Stomach smooth muscle (tissue), 2 donors: ENCODE results near the gene PALLD.

Source experiments
- H3K27ac ChIP-seq: one replicate; pipeline ENCODE4 v1.7.0; 2013; ENCODE audit warnings: mild to moderate bottlenecking, low read length, inconsistent platforms
- H3K27me3 ChIP-seq, 2 donors: one replicate each; pipeline ENCODE4 v1.7.0; 2013; ENCODE audit warnings: low read length in 2 of 2; ENCODE audit not compliant: insufficient read depth in 2 of 2, control insufficient read depth in 1 of 2
- H3K36me3 ChIP-seq, 2 donors: one replicate each; pipeline ENCODE4 v1.7.0; 2013; ENCODE audit warnings: low read length in 2 of 2; ENCODE audit not compliant: control insufficient read depth in 2 of 2, insufficient read depth in 2 of 2
- H3K4me1 ChIP-seq: one replicate; pipeline ENCODE4 v1.7.0; 2013; ENCODE audit warnings: low read length; ENCODE audit not compliant: control insufficient read depth, insufficient read depth
- H3K4me3 ChIP-seq, 2 donors: one replicate each; pipeline ENCODE4 v1.7.0; 2013; ENCODE audit warnings: low read length in 2 of 2
- H3K9ac ChIP-seq, 2 donors: one replicate each; pipeline ENCODE4 v1.7.0; 2013; ENCODE audit warnings: low read length in 2 of 2, mild to moderate bottlenecking in 1 of 2
- H3K9me3 ChIP-seq, 2 donors: one replicate each; pipeline ENCODE4 v1.7.0; 2013; ENCODE audit warnings: low read length in 2 of 2; ENCODE audit not compliant: control insufficient read depth in 2 of 2
- donor health status: healthy.
- donor health status: Pancreatic carcinoma.

PALLD gene

DNA sequence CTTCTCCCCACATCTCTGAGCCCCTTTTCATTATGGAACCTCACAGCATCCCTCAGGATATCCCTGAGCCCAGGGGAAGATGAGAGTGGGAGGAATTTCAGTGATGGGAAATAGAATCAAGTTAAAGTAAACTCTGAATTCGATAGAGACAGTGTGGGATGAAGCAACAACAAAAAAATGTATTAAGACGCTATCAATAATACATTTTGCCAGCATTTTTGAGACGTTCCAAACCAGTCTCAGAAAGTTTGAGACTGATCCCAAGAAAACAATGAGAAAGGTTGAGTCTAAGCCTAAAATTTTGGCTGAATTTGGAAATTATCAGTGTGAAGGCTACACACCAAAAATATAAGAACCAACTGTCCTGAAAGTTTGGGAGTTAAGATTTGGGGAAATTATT is 317.0 kb downstream of the PALLD start:
- H3K27ac ChIP-seq = peak overlapping the region; percentile 79
- no peaks in the 10 kb centered on the region for H3K9me3 ChIP-seq
- no peaks in the 10 kb centered on the region for H3K27me3 ChIP-seq
- peak overlapping the region in 1 of 2 donors; percentile 15 for H3K9ac ChIP-seq
- H3K4me3 ChIP-seq = no peak overlapping the region
- peaks cover 20% of the 10 kb centered on the region for H3K4me1 ChIP-seq
- H3K36me3 ChIP-seq = no peaks in the 10 kb centered on the region

DNA sequence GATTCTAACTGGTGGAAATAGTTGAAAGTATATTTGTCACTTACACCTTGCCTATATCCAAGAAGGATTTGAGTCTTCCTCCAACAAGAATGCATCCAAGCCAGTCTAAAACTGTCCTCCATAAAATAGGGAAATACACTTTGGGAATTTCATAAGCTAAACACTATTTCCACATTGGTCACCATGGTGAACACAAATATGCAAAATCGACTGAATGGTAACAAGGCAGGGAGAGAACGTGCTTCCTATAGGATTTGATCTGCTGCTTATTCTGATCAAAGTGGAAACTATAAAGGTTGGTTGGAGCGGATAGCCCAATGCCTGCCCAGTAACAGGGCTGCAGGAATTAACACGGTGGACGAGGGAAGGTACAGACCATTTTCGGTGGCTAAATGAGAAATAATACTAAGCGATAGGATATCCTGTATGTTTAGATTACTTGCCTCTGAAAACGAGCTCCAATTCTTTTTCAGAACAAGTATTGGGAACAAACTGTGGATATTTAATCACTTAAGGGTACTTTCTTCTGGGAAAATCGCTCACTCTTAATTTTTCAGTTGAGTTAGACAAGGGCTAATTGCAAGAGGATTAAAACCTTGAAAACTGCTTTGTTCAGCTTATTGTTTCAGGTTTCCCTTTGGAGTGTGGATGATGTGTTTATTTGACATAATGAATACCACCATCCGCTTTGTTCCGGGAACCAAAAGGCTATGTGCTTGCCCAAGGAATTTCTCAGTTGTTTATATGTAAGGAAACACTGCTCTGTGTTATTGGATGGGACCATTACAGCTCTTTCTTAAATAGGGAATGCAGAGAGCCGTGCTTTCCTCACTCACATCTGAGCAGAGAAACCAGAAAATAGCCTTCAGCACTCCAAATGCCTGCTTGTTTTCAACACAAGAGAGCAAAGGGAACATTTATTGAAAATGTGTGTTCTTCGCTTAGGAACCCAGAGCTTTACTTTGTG is 318.8 kb downstream of the PALLD start:
- peak overlapping the region; percentile 69 to 73 for H3K9ac ChIP-seq
- H3K36me3 ChIP-seq = no peaks in the 10 kb centered on the region
- H3K4me3 ChIP-seq = peak overlapping the region; percentile 34 to 61
- peak overlapping the region; percentile 91 for H3K27ac ChIP-seq
- H3K4me1 ChIP-seq = peaks cover 20% of the 10 kb centered on the region
- H3K27me3 ChIP-seq = no peaks in the 10 kb centered on the region
- no peaks in the 10 kb centered on the region for H3K9me3 ChIP-seq

DNA sequence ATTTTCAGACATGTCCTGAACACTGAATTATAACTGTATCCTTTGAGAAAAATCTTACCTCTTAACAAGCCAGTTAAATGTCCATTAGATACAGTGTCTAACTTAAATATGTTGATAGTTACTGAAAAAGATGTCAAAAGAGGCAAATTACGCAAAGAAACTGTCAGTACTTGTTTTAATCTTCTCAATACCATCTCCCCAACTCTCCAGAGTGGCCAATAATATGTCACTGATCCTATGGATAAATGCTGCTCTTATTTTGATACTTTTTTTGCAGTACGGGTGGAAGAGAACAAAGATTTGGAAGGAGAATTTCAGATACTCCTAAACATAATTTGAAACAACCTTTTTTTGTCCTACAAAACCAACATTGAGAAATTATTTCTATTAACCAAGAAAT is 320.5 kb downstream of the PALLD start:
- Histone ChIP-seq H3K27ac (peak overlapping the region; percentile 91), H3K36me3 (no peaks in the 10 kb centered on the region), H3K4me1 (peaks cover 10% of the 10 kb centered on the region), H3K27me3 (no peaks in the 10 kb centered on the region), H3K9me3 (no peaks in the 10 kb centered on the region), H3K4me3 (peak overlapping the region; percentile 9 to 44), H3K9ac (peak overlapping the region; percentile 37 to 75)

DNA sequence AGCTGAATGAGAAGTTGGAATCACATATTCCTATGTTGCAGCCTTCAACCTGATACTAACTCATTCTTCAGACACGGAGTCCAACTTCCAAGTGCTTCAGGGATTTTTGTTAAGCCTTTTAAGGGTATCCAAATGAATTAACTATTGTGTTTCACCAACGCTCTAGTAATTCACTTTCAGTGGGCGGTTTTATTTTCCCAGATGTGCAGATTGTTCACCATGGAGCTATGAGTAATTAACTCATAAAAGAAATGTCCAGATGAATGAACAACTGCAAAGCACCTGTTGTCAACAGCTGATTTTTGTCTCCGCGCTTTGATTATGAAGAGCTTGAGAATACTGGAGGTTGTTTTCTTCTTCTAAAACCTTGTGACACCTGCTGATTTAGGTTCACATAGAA is 325.6 kb downstream of the PALLD start:
- no peaks in the 10 kb centered on the region for H3K9me3 ChIP-seq
- H3K9ac ChIP-seq = no peak overlapping the region
- H3K4me3 ChIP-seq = no peak overlapping the region
- peaks cover 4% of the 10 kb centered on the region for H3K4me1 ChIP-seq
- H3K27me3 ChIP-seq = no peaks in the 10 kb centered on the region
- no peaks in the 10 kb centered on the region for H3K36me3 ChIP-seq
- H3K27ac ChIP-seq = no peak overlapping the region

DNA sequence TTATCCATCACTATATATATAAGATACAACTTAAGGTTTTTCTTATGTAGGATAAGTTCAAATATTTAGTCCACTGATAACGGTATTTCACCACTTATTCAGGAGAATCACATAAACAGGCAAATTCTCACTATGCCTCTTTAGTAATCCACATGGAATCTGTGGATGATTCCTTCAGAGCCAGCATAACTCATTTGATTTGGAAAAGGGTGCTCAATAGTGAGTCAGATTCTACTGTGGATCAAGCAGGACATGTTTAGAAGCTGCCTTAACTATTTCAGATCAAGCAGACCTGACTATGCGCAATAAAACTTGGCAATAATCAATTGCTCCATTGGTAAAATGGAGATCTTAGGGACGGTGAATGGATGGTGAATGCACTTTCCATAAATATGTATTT is 329.1 kb downstream of the PALLD start:
- H3K36me3 ChIP-seq = no peaks in the 10 kb centered on the region
- no peak overlapping the region for H3K27ac ChIP-seq
- H3K4me3 ChIP-seq = no peak overlapping the region
- H3K9ac ChIP-seq = no peak overlapping the region
- no peaks in the 10 kb centered on the region for H3K27me3 ChIP-seq
- no peaks in the 10 kb centered on the region for H3K9me3 ChIP-seq
- H3K4me1 ChIP-seq = no peaks in the 10 kb centered on the region

DNA sequence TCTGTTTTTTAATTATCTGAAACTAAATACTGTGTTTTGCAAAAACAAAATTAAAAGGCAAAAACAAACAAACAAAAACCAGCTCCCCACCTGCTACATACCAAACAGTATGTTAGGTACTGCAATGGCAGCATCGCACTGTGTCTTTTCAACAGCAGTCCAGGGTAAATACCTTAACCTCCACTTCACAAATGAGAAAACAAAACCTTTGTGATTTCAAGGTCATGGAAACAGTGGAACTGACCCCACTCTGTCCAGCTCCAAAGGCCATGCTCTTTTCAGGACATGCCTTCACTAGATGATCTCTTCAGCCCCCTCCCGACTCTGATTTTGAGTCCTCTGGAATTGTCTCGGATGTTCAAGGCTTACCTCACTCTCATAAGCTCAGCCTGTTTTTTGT is 329.8 kb downstream of the PALLD start:
- Histone ChIP-seq H3K4me3 (no peak overlapping the region), H3K27ac (peak overlapping the region; percentile 6), H3K27me3 (no peaks in the 10 kb centered on the region), H3K36me3 (no peaks in the 10 kb centered on the region), H3K9ac (no peak overlapping the region), H3K9me3 (no peaks in the 10 kb centered on the region), H3K4me1 (peaks cover 4% of the 10 kb centered on the region)

DNA sequence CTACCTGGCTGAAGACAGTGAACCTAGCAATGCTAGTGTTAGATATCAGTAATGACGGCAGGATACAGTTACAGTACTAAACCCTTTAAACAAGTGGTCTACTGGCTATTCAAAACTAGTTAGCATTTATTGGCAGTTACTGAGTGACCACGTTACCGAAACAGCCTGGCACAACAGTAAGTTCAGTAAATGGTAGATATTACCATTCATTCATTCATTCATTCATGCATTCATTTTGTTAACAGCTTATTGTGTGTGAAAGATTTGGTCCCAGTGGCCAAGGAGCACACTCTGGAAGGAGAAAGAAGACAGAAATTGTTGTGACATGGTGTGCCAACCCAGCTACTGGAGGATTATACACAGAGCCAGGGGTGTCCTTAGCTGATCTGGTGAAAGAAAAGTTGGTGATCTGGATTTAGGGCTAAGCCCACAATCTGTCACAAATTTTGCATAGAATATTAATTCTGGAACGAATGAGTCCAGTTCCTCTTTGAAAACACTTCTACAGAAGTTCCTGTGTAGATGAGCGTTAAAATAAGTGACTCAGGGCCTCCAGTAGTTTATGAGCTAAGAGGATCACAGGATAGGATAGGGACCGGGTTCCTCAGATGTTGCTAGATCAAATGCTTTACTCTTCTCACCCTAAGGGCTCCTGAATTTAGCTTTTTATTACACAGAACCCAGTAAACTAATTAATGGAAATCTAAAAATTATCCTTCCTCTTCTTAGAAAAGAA is 334.1 kb downstream of the PALLD start:
- Histone ChIP-seq H3K9ac (peak overlapping the region; percentile 97 to 98), H3K4me3 (peak overlapping the region; percentile 85 to 91), H3K27me3 (no peaks in the 10 kb centered on the region), H3K27ac (peak overlapping the region; percentile 99), H3K4me1 (peaks cover 7% of the 10 kb centered on the region), H3K36me3 (no peaks in the 10 kb centered on the region), H3K9me3 (no peaks in the 10 kb centered on the region)

DNA sequence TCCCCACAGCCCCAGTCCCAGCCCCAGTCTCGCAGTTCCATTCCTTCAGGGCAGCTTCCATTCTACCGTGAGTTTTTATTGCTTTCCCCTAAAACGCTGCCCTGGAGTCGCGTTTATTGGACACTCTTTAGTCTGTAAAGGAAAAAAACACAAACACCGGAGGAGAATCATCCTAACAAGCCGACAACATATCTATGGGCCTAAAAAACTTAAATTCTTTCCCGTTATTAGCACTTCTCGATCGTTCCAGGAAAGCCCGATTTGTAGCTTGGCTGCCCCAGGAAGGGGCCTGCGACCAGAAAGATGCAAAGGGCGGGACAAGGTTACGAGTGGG is 334.7 kb downstream of the PALLD start:
- H3K9ac ChIP-seq = peak overlapping the region; percentile 97 to 98
- H3K4me3 ChIP-seq = peak overlapping the region; percentile 85 to 91
- no peaks in the 10 kb centered on the region for H3K27me3 ChIP-seq
- H3K36me3 ChIP-seq = no peaks in the 10 kb centered on the region
- H3K9me3 ChIP-seq = no peaks in the 10 kb centered on the region
- H3K4me1 ChIP-seq = peaks cover 13% of the 10 kb centered on the region
- peak overlapping the region; percentile 99 for H3K27ac ChIP-seq

DNA sequence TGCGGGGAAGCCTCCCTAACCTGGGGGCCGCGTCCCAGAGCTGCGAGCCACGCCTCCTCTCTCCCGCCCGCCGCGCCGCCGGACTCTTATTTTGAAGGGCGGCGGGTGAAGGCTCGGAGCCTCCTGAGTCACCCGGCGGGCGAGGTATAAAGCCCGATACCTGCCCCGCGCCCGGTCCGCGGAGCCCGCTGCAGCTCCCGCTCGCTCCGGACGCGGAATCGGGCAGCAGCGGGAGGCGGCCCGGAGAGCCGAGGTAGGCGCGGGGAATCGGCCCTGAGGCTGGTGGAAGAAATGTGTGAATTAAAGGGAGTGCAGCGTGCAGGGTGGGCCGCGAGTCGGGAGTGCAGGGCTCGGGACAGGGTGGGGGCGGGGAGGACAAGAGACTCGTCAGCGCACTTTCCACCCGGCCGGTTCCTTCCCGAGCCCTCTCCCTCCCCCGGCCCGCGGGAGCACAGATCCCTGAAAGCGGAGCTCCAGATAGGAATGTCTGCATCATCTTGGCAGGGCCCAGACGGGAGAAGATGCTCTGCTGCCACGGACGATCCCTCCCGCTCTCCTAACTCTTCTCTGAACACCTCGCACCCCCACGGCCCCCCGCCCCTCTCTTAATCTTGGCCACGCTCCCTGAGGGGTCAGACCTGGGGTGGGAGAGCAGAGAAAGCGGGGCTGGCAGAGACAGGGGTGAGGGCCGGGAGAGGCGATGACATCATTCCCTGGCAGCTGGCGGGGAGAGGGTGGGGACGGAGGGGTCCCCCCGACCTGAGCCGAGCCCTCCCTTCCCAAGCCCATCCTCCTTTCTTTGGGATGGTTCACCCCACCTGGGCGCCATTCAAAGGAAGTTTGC is 335.3 kb downstream of the PALLD start:
- Histone ChIP-seq H3K9me3 (no peaks in the 10 kb centered on the region), H3K4me1 (peaks cover 18% of the 10 kb centered on the region), H3K9ac (peak overlapping the region; percentile 97 to 98), H3K27me3 (no peaks in the 10 kb centered on the region), H3K36me3 (peaks cover 0 to 2% of the 10 kb centered on the region in 2 donors), H3K27ac (peak overlapping the region; percentile 99), H3K4me3 (peak overlapping the region; percentile 85 to 91)

DNA sequence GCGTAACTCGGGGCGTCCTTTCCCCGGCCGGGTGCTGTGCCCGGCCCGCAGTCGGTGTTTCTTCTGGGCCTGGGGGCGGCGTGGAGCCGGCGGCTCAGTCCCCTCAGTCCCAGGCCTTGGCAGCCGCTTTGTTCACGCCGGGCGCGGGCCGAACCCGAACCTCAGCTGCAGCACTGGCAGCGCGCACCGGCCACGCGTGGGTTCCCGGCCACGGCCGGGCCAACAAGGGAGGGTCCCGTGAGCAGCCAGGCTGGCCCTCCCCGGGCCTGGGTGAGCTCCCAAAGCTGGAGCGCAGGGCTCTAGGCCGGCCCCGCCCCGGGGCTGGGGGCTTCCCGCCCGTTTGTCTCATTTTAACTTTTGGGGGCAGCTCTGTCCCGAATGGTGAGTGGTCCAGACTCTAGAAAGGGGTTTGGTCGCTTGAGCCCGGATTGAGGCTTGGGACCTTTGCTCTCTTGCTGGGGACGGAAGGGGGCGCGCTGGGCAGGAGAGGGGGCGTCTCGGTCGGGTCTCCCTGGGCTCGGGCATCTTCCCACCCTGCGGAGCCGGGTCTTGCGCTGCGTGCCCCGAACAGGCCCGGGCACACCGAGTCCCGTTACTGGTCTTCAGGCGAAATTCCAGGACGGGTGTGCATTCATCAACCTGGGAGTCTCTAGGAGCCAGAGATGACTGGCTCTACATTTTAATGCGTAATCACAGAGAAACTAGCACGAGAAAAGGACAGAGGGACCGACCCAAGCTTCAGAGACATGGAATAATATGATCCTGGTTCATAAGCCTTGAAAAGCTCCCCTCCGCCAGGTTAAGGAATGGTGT is 336.1 kb downstream of the PALLD start:
- peaks cover 25% of the 10 kb centered on the region for H3K4me1 ChIP-seq
- H3K27me3 ChIP-seq = no peaks in the 10 kb centered on the region
- H3K27ac ChIP-seq = peak overlapping the region; percentile 99
- H3K9ac ChIP-seq = peak overlapping the region; percentile 97 to 98
- H3K9me3 ChIP-seq = no peaks in the 10 kb centered on the region
- H3K36me3 ChIP-seq = peaks cover 6 to 8% of the 10 kb centered on the region in 2 donors
- H3K4me3 ChIP-seq = peak overlapping the region; percentile 85 to 91
